GM18505 (cell line): ENCODE data around the gene GPER1.

Experiments used
- ATAC-seq: cut with Tn5 transposase; IDR thresholded peaks from one replicate; pipeline ENCODE4 v1.9.1; 2021; ENCODE audit not compliant: unreplicated experiment
- POLR2A ChIP-seq: IDR thresholded peaks from 4 replicates; pipeline ENCODE4 v1.6.1; 2011; ENCODE audit warnings: borderline replicate concordance; ENCODE audit not compliant: insufficient read depth, insufficient read length; ENCODE audit errors: extremely low read depth

Gene GPER1

DNA sequence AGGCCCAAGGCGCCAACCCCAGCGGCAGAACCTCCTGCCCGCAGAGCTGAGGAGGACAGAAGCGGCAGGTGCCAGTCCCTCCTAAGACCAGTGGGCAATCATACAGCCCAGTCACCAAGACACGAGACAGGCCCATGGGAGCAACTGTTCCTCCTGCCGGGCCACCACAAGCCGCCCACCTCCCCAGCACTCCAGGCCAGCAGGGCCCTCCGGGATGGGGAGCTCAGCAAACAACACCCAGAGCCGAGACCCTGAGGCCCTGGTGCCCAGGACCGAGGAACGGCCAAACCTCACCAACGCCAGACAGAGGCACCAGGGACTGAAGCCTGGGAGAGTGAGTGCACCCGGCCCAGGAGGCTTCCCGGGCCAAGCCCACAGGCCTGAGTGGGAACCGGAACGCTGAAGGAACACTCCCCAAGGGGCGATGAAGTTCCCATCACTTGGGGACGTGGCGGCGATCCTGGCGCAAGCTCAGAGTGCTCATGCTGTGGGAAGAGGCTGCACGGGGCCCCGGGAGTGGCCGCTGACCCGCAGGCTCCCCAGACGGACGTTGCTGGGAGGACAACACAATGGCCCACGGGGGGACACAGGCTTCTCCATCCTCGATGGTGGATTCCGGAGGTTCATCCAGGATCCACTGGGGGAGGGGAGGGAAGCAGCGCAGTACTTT lies 35.1 kb downstream of the GPER1 start:
- ATAC-seq, result no peak
- no peak for TF ChIP-seq POLR2A

DNA sequence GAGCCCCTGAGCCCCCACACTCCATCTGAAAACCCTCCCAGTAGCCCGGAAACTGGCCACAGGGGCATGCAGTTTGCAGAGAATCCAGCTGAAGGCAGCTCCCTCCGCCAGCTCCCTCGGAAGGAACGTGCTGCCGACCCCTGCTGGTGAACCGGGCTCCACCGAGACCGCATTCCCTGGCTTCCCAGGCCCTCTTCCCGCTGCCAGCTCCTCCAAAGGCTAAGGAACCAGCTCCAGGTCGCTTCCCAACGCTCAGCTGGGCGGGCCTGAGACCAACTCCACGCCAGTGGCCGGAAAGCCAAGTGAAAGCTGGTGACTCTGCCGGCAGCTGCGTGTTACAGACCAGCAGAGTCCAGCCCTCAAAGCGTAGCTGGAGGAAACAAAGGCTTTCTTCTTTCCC lies 35.8 kb downstream of the GPER1 start:
- TF ChIP-seq POLR2A, result no peak
- no peak for ATAC-seq

DNA sequence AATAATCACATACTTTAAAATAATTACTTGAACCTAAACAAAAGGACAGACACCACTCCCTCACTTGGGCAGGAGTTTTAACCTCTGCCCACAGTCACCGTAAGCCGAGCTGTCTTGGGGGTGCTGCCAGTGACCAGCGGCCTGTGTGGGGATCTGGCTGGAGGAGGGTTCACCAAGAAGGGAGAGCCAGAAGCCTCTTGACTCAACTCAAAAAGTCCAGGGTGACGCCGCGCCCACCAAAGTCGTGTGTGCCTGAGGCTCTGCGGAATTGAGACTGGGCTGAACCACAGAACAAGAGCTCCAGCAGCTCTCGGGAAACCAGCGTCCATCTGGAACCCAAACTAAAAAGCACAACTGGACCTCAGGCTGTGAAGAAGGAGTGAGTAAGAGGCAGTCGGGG lies 36.3 kb downstream of the GPER1 start:
- ATAC-seq, result no peak
- no peak for TF ChIP-seq POLR2A

DNA sequence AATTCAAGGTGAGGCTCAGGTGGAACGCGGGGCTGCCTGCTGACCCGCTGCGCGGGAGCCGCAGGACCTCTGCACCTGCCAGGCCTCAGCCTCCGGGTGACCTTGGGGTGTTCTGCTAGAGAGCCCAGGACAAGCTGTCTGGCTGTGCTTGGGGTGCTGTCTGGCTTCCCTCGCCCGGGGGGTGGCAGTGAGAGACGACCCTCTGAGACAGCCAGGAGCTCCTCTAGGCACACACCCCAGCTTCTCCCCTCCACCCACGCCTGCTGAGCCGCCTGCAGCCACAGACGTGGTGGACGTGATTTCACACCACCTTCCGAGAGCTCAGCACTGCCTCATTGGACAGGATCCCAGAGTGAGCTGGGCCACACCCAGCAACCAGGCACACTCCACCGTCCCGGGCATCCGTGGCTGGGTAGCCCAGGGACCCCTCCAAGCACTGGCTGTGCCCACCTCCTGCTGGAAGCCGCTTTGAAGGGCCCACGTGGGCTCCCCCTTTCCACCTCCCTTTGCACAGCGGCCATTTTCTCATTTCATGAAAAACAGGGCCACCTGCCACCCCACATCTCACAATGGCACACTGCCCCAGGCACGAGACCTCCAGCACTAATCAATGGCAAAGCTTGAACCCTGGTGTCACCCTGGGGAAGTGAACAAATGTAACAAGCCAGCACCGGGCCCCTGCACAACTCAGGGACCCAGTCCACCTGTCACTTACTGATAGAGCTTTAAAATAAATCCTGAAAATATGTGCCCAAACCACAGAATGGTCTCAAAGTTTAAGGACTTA lies 37.1 kb downstream of the GPER1 start:
- no peak for TF ChIP-seq POLR2A
- ATAC-seq, result no peak

DNA sequence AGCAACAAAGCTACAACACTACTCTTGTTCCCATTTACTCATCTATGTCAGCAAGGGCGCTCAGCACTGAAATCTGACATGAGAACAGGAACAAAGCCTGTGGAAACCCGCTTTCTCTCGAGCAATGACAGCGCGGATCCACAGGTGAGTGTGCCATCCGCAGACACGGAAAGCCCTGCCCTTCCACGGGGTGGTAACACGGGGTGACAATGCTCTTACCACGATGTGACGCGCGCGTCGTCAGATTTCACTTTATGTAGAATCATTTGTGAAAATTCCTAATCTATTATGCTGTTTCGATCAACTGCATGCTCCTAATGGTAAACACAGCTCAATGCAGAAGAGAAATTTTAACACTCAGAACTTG lies 37.7 kb downstream of the GPER1 start:
- no peak for ATAC-seq

DNA sequence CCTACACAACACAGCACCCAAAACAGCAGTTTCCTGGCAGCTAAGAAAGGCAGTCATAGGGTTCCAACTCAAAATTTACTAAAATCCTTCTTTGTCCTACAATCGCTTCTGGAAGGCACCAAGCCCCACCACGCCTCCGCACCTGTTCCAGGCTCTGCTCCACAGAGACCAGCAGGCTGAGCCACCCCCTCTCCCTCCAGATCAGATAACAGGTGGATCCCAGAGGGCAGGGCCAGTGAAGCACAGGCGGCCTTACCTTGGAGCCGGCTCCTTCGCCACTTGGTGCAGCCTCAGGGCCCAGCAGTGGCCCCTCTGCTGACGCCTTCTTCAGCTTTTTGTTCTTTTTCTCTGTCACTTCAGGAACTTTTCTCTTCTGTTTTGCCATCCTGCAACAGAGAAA lies 39.1 kb downstream of the GPER1 start:
- no peak for TF ChIP-seq POLR2A
- no peak for ATAC-seq

More for the DNA sequence above, 37.7 kb downstream of the GPER1 start:
- TF ChIP-seq POLR2A, result no peak

DNA sequence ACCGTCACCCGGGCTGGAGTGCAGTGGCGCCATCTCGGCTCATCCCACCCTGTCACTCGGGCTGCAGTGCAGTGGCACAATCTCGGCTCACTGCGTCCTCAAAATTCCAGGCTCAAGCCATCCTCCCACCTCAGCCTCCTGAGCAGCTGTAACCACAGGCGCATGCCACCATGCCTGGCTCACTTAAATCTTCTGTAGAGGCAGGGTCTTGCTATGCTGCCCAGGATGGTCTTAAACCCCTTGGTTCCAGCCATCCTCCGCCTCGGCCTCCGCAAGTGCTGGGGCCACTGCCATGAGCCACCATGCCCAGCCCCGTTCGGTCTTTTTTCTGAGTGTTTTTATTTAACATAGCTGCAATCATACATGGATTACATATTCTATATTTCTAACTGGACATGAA lies 41.5 kb downstream of the GPER1 start:
- ATAC-seq, result no peak
- no peak for TF ChIP-seq POLR2A

DNA sequence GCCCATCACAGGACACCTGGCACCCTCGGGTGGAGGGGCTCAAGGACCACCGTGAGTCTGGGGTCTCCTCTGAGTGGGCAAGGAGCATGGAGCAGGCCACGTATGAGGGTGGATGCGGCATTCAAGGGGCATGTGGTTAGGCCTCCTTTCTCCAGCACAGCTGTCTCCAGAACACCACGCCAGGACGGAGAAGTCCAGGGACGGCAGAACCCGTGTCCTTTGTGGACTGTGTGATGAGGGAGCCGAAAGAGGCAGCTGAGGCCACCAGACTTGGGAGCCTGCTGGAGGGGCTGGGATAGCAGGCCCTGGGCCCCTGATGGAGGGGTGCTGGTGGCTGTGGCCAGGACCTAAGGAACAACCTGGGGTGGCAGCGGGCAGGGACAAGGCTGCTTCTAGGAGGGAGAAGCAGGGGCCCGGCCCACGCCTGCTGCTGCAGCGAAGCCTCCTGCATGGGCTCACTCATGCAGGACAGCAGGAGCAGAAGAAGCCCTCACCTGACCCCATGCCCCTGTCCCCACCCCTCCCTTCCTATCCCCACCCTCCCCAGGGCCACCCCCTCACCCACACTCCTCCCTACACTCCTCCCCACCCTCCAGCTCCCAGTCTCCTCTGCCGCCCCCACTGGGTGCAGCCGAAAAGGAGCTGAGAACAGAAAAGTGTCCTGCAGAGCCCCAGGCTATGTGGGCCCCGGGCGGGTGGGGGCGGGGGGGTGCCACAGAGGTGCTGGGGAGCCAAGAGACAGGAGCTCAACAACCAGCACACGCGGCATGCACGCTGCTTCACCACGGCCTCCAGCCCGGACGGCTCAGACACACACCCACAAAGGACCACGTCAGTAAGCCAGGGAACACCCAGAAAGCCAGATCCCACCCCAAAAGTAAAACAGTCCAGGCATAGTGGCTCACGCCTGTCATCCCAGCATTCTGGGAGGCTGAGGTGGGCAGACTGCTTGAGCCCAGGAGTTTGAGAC lies 42.4 kb downstream of the GPER1 start:
- TF ChIP-seq POLR2A, result no peak

DNA sequence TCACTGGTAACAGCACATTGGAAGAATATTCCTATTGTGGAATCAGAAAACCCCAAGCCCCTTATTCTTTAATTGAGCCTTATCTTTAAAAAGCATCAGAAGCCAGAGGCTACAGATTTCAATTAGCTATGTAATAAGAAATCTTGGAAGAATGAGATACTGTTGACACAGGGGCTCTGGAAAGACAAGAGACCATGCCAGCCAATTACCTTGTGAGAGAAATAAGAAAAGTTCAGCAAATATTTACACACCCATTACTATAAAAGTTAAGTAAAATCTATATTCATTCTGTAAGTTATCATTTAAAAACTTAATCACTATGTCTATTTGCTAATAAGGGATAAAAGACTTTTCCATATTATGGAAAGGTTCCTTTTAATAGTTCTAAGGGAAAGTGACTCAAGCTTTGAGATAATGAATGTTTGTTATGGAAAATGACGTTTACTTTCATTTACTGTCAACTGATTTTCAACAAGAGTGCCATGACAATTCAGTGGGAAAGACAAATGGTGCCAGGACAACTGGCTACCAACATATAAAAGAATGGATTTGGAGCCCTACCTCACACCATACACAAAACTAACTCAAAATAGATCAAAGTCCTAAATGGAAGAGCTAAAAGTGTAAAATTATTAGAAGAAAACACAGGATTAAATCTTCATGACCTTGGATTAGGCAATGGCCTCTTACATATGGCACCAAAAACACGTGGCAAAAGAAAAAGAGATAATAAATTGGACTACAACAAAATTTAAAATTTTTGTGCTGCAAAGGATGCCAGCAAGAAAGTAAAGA lies 43.8 kb downstream of the GPER1 start:
- no peak for ATAC-seq
- no peak for TF ChIP-seq POLR2A

More for the DNA sequence above, 42.4 kb downstream of the GPER1 start:
- no peak for ATAC-seq

DNA sequence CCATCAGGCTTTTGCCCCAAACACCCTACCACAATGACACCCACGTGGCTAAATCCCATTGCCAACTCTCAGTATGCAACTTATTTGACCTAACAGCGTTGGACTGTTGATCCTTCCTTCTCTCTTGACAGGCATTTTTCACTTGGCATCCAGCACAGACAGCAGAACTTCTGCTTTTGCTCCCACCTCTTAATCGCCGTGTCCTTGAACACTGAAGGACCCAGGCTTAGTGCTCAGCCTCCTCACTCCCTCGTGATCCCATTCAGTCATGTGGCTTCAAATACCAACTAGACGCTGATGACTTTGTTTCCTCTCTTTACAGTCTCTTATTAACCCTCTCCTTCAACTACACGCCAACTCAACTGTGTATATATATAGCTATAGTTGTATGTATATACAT lies 47.0 kb downstream of the GPER1 start:
- TF ChIP-seq POLR2A, result no peak
- no peak for ATAC-seq

DNA sequence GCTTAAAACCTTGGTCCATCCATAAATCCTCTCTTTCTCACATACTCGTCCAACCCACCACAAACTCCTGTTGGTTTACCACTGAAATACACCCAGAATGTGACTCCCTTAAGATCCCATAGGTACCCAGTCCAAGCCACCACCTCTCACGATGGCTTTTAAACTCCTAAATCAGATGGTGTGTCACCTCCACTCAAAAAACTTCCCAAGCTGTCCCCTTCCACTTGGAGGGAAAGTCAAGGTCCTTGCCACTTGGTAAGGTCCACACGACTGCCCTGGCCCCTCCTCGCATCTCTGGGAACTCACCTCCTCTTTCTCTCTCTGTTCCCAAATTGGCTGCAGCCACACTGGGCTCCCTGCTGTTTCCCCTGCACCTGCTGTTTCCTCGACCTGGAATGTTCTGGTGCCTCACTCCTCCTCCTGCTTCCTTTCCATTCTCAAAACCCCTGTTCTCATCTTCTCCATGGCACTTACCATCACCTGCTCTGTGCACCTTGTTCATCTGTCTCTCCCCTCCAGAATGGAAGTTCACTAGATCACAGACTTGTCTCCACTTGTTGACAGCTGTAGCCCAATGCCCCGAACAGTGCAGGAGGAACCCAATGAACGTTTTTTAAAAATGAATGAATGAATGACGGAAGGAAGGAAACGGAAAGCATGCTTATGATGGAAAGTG lies 49.1 kb downstream of the GPER1 start:
- no peak for ATAC-seq

DNA sequence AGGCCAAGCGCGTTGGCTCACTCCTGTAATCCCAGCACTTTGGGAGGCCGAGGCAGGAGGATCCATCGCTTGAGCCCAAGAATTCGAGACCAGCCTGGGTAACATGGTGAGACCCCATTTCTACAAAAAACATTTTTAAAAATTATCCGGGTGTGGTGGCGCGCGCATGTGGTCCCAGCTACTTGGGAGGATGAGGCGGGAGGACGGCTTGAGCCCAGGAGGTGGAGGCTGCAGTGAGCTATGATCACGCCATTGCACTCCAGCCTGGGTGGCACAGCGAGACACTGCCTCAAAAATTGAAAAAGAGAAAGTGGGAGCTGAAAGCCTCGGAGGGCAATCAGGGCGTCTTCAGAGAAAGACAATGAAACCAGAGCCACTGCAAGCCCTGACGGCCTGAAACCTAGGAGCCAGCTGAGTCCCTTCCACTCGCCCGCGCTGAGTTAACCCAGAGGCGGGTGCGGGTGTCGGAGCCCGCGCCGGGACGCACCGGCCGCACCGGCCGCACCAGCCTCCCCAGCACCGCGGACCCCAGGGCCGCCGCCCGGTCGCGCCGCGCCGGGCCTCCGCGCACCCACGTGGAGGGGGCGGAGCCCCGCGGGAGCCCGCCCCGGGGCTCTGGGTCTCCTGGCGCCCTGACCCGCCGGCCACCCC lies 49.7 kb downstream of the GPER1 start:
- TF ChIP-seq POLR2A, result no peak
- ATAC-seq, result peak; percentile 64

More for the DNA sequence above, 49.1 kb downstream of the GPER1 start:
- TF ChIP-seq POLR2A, result peak; percentile 20
